Liver (tissue), 9 donors: ENCODE data around the gene MS4A15. TPM values are rescaled to one million over a fixed set of nuclear protein-coding genes. Genes with fewer than 3 reads are reported as not detected.

Source experiments
- DNase-seq: peaks from one replicate; pipeline ENCODE4 v3.0.0-alpha.2; 2017; ENCODE audit warnings: low spot score
- H3K27ac ChIP-seq, 2 donors: one replicate each; pipeline ENCODE4 v1.7.0; 2013; ENCODE audit warnings: inconsistent platforms in 2 of 2, low read length in 2 of 2, control low read depth in 1 of 2, low read depth in 1 of 2, mild to moderate bottlenecking in 1 of 2
- H3K27me3 ChIP-seq, 4 donors: one replicate each; pipeline versions ENCODE4 v1.6.1 to v1.7.0; 2013; ENCODE audit warnings: low read length in 3 of 4, inconsistent platforms in 1 of 4, mild to moderate bottlenecking in 1 of 4, moderate library complexity in 1 of 4; ENCODE audit not compliant: control insufficient read depth in 4 of 4, insufficient read depth in 4 of 4
- H3K36me3 ChIP-seq, 4 donors: one replicate each; pipeline versions ENCODE4 v1.6.1 to v1.7.0; 2013; ENCODE audit warnings: low read length in 3 of 4, mild to moderate bottlenecking in 3 of 4, low read depth in 1 of 4, moderate library complexity in 1 of 4; ENCODE audit not compliant: control insufficient read depth in 4 of 4, insufficient read depth in 3 of 4
- H3K4me1 ChIP-seq, 4 donors: one replicate each; pipeline versions ENCODE4 v1.6.1 to v1.7.0; 2013; ENCODE audit warnings: low read length in 3 of 4, mild to moderate bottlenecking in 3 of 4, moderate library complexity in 1 of 4; ENCODE audit not compliant: control insufficient read depth in 4 of 4, insufficient read depth in 4 of 4
- H3K4me3 ChIP-seq, 3 donors: one replicate each; pipeline versions ENCODE4 v1.6.1 to v1.7.0; 2013; ENCODE audit warnings: low read length in 3 of 3, control low read depth in 1 of 3, low read depth in 1 of 3, mild to moderate bottlenecking in 1 of 3
- H3K9ac ChIP-seq, 2 donors: one replicate each; pipeline ENCODE4 v1.7.0; 2013; ENCODE audit warnings: low read length in 2 of 2, mild to moderate bottlenecking in 2 of 2, moderate library complexity in 2 of 2, control low read depth in 1 of 2, low read depth in 1 of 2
- H3K9me3 ChIP-seq, 4 donors: one replicate each; pipeline versions ENCODE4 v1.6.1 to v1.7.0; 2013; ENCODE audit warnings: low read length in 3 of 4; ENCODE audit not compliant: control insufficient read depth in 4 of 4
- EGR1 ChIP-seq, 2 donors: IDR thresholded peaks; 2 replicates each; pipeline ENCODE4 v1.6.1; 2016 to 2018; ENCODE audit warnings: antibody characterized with exemption in 2 of 2, low read depth in 2 of 2
- FOXA1 ChIP-seq: IDR thresholded peaks from 2 replicates; pipeline ENCODE4 v1.6.1; 2016; ENCODE audit warnings: antibody characterized with exemption
- FOXA2 ChIP-seq: IDR thresholded peaks from 2 replicates; pipeline ENCODE4 v1.6.1; 2016; ENCODE audit warnings: antibody characterized with exemption
- GABPA ChIP-seq, 2 donors: IDR thresholded peaks in 1 of 2; conservative IDR thresholded peaks in 1 of 2; 2 replicates each; pipeline ENCODE4 v1.6.1; 2016; ENCODE audit warnings: antibody characterized with exemption in 2 of 2, mild to moderate bottlenecking in 1 of 2, moderate library complexity in 1 of 2
- HNF4A ChIP-seq, 2 donors: conservative IDR thresholded peaks; 2 replicates each; pipeline ENCODE4 v1.6.1; 2016; ENCODE audit warnings: antibody characterized with exemption in 2 of 2, mild to moderate bottlenecking in 2 of 2
- HNF4G ChIP-seq: IDR thresholded peaks from 2 replicates; pipeline ENCODE4 v1.6.1; 2016; ENCODE audit warnings: antibody characterized with exemption
- JUND ChIP-seq, 2 donors: IDR thresholded peaks; 2 replicates each; pipeline ENCODE4 v1.6.1; 2016; ENCODE audit warnings: antibody characterized with exemption in 2 of 2
- NR2F2 ChIP-seq: IDR thresholded peaks from 2 replicates; pipeline ENCODE4 v1.6.1; 2016; ENCODE audit warnings: antibody characterized with exemption
- RAD21 ChIP-seq, 2 donors: IDR thresholded peaks; 2 replicates each; pipeline ENCODE4 v1.6.1; 2016; ENCODE audit warnings: antibody characterized with exemption in 2 of 2, mild to moderate bottlenecking in 2 of 2
- RXRA ChIP-seq, 2 donors: IDR thresholded peaks; 2 replicates each; pipeline ENCODE4 v1.6.1; 2017 to 2018; ENCODE audit warnings: antibody characterized with exemption in 2 of 2, mild to moderate bottlenecking in 1 of 2
- SP1 ChIP-seq: IDR thresholded peaks from 2 replicates; pipeline ENCODE4 v1.6.1; 2018; ENCODE audit warnings: antibody characterized with exemption, mild to moderate bottlenecking
- TAF1 ChIP-seq: conservative IDR thresholded peaks from 2 replicates; pipeline ENCODE4 v1.6.1; 2016; ENCODE audit warnings: antibody characterized with exemption, mild to moderate bottlenecking
- YY1 ChIP-seq: IDR thresholded peaks from 2 replicates; pipeline ENCODE4 v1.6.1; 2016; ENCODE audit warnings: antibody characterized with exemption, mild to moderate bottlenecking
- WGBS: extraction: QIAGEN DNeasy Blood & Tissue Kit; methylation state at CpG from one replicate; pipeline ENCODE4 v1.1.7; 2013; 5-methylcytosine and 5-hydroxymethylcytosine counted together
- polyA plus RNA-seq, 2 donors: library from polyadenylated mRNA; stranded (reverse) in 1 of 2; unstranded in 1 of 2; fragments of 200-250 nt in 1 of 2; fragments of >200 nt in 1 of 2; fragmentation: Nextera tagmentation in 1 of 2; extraction: Ambion mirVana in 1 of 2; gene quantifications; one replicate each; pipeline versions ENCODE4 v1.2.1 to v1.2.3, GENCODE V29; 2013 to 2015
- total RNA-seq, 2 donors: library from RNA; depleted of rRNA; stranded (reverse); fragments of >200 nt; gene quantifications; one replicate each; pipeline ENCODE4 v1.2.3, GENCODE V29; 2014
- TF ChIP-seq, protein P1 (sequence below): IDR thresholded peaks from 2 replicates; pipeline ENCODE4 v1.6.1; 2016; ENCODE audit warnings: antibody characterized with exemption
- TF ChIP-seq, protein P2 (sequence below): IDR thresholded peaks from 2 replicates; pipeline ENCODE4 v1.6.1; 2016; ENCODE audit warnings: antibody characterized with exemption
- TF ChIP-seq, protein P3 (sequence below): IDR thresholded peaks from 2 replicates; pipeline ENCODE4 v1.6.1; 2016; ENCODE audit warnings: antibody characterized with exemption
- TF ChIP-seq, protein P4 (sequence below): IDR thresholded peaks from 2 replicates; pipeline ENCODE4 v1.6.1; 2016; ENCODE audit warnings: antibody characterized with exemption, mild to moderate bottlenecking
- donor health status: healthy.
- donor health status: healthy.
- donor health status: healthy.
- donor health status: healthy.
- donor health status: healthy.

The MS4A15 gene
- total and polyA plus RNA-seq, 4 donors, result not detected

DNA sequence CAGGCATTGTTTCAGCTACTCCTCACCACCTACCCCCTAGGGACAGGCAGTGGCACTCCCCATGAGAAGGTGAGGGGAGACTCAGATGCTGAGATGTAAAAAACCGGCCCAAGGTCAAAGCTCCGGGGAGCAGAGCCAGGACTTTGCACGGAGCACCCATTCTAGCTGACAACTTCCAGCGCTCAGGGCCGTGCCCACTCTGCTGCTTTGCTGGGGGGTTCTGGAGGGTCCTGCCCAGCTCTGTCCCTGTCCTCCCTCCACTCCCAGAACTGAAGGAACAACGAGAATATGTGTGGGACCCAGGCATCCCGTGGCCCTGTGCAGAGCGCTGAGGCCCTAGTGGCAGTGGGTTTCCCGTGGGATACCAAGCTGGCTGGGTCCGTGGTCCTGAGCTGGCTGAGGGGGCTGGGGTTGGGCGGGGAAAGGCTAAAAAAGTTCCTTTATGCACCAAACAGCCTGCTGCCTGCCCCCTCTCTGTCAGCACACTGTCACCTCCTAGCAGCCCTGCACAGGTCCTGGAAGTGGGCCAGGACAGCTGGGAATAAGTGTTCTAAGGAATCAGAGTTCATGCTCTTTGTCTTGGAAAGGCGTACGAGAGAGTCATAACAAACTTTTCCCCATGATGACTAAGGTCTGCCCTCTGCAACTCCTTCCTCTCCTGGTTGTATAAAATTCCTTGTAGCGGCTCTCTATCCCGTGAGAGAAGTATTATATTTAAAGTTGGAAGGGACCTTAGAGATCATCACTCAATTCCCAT, 30.3 kb downstream of the MS4A15 start:
- Histone ChIP-seq H3K27ac (no peak overlapping the region), H3K4me1 (no peaks in the 10 kb centered on the region), H3K9ac (no peak overlapping the region), H3K36me3 (no peaks in the 10 kb centered on the region), H3K9me3 (no peaks in the 10 kb centered on the region), H3K27me3 (no peaks in the 10 kb centered on the region), H3K4me3 (no peak overlapping the region)
- DNase-seq, result no peak
- TF ChIP-seq NR2F2 (peak; percentile 51), SP1 (no peak)
- WGBS, result 67% methylated on average over 15 of the region's 15 CpGs

DNA sequence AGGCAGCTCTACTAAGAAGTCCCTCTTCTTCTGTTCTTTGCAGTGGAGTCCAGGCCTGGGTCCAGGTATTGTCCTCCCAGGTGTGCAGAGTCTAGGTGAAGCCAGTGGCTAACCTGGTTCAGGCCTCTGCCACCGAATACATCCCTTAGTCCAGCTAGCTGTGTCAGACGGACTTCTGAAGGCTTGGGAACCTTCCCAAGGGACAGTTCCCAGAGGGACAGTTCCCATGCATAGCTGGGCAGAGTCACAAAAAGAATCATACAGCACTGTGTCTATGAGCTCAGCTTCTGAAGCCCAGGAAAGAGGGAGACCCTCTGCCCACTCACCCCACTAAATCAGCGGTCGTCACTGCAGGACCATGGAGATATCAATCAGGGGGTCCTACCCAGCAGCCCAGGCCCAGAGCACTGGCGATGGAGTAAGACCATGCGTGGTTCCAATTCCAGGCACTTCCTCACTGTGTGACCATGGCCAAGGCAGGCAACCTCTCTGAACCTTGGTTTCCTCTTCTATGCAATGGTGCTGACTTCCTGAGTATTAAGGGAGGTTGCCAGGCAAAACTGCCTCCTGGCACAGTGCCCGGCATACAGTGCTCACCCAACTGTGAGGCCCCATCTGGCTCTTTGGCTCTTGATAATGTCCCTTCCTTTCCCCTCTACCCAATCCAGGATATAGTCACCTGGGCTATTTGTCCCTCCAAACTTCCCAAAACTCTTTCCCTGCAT, 31.9 kb downstream of the MS4A15 start:
- H3K9ac ChIP-seq, result no peak overlapping the region
- no peak for DNase-seq
- WGBS, result 91% methylated on average over 7 of the region's 7 CpGs
- H3K4me1 ChIP-seq, result no peaks in the 10 kb centered on the region
- no peaks in the 10 kb centered on the region for H3K27me3 ChIP-seq
- H3K27ac ChIP-seq, result no peak overlapping the region
- TF ChIP-seq, protein P1, sequence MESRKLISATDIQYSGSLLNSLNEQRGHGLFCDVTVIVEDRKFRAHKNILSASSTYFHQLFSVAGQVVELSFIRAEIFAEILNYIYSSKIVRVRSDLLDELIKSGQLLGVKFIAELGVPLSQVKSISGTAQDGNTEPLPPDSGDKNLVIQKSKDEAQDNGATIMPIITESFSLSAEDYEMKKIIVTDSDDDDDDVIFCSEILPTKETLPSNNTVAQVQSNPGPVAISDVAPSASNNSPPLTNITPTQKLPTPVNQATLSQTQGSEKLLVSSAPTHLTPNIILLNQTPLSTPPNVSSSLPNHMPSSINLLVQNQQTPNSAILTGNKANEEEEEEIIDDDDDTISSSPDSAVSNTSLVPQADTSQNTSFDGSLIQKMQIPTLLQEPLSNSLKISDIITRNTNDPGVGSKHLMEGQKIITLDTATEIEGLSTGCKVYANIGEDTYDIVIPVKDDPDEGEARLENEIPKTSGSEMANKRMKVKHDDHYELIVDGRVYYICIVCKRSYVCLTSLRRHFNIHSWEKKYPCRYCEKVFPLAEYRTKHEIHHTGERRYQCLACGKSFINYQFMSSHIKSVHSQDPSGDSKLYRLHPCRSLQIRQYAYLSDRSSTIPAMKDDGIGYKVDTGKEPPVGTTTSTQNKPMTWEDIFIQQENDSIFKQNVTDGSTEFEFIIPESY, result no peak
- no peak for TF ChIP-seq HNF4A (conservative IDR thresholded peaks at IDR 0.05)
- TF ChIP-seq RAD21 (IDR thresholded peaks at IDR 0.05), result no peak
- TF ChIP-seq YY1, result no peak
- TF ChIP-seq, protein P2, sequence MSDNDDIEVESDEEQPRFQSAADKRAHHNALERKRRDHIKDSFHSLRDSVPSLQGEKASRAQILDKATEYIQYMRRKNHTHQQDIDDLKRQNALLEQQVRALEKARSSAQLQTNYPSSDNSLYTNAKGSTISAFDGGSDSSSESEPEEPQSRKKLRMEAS, result no peak
- no peak for TF ChIP-seq TAF1
- TF ChIP-seq RXRA (IDR thresholded peaks at IDR 0.05), result no peak
- no peak for TF ChIP-seq EGR1 (IDR thresholded peaks at IDR 0.05; ENCODE audit: low read depth in 2 of 2)
- no peak for TF ChIP-seq HNF4G
- TF ChIP-seq NR2F2, result no peak
- TF ChIP-seq FOXA2, result no peak
- H3K4me3 ChIP-seq, result no peak overlapping the region
- H3K9me3 ChIP-seq, result no peaks in the 10 kb centered on the region
- no peaks in the 10 kb centered on the region for H3K36me3 ChIP-seq

DNA sequence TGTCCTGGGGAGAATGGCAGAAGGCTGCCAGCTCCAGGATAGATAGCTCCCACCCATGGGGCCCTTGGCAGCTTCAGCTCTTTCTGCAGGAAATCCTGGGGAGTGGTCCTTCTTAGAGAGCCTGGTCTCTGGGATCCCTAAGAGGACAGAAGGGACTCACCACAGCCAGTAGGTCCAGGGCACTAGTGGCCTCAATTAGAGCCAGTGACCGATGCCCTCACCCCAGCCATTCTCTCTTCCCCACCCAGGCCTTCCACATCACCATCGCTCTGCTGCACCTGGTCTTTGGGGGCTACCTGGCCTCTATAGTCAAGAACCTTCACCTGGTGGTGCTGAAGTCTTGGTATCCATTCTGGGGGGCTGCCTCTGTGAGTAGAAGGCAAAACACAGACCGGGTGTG, 34.1 kb downstream of the MS4A15 start:
- Histone ChIP-seq H3K27me3 (no peaks in the 10 kb centered on the region), H3K9ac (no peak overlapping the region), H3K4me3 (no peak overlapping the region), H3K9me3 (no peaks in the 10 kb centered on the region), H3K27ac (no peak overlapping the region), H3K4me1 (no peaks in the 10 kb centered on the region), H3K36me3 (no peaks in the 10 kb centered on the region)
- DNase-seq, result no peak
- 90% methylated on average over 3 of the region's 3 CpGs for WGBS
- TF ChIP-seq, protein P1, result no peak
- no peak for TF ChIP-seq FOXA1
- no peak for TF ChIP-seq EGR1 (IDR thresholded peaks at IDR 0.05; ENCODE audit: low read depth in 2 of 2)
- TF ChIP-seq RXRA (IDR thresholded peaks at IDR 0.05), result no peak
- TF ChIP-seq GABPA (IDR thresholded peaks at IDR 0.05 in 1 of 2, conservative IDR thresholded peaks at IDR 0.05 in 1 of 2), result no peak
- TF ChIP-seq SP1, result no peak
- no peak for TF ChIP-seq JUND (IDR thresholded peaks at IDR 0.05)
- TF ChIP-seq FOXA2, result no peak
- no peak for TF ChIP-seq HNF4A (conservative IDR thresholded peaks at IDR 0.05)
- TF ChIP-seq, protein P3, sequence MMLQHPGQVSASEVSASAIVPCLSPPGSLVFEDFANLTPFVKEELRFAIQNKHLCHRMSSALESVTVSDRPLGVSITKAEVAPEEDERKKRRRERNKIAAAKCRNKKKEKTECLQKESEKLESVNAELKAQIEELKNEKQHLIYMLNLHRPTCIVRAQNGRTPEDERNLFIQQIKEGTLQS, result no peak
- TF ChIP-seq, protein P4, sequence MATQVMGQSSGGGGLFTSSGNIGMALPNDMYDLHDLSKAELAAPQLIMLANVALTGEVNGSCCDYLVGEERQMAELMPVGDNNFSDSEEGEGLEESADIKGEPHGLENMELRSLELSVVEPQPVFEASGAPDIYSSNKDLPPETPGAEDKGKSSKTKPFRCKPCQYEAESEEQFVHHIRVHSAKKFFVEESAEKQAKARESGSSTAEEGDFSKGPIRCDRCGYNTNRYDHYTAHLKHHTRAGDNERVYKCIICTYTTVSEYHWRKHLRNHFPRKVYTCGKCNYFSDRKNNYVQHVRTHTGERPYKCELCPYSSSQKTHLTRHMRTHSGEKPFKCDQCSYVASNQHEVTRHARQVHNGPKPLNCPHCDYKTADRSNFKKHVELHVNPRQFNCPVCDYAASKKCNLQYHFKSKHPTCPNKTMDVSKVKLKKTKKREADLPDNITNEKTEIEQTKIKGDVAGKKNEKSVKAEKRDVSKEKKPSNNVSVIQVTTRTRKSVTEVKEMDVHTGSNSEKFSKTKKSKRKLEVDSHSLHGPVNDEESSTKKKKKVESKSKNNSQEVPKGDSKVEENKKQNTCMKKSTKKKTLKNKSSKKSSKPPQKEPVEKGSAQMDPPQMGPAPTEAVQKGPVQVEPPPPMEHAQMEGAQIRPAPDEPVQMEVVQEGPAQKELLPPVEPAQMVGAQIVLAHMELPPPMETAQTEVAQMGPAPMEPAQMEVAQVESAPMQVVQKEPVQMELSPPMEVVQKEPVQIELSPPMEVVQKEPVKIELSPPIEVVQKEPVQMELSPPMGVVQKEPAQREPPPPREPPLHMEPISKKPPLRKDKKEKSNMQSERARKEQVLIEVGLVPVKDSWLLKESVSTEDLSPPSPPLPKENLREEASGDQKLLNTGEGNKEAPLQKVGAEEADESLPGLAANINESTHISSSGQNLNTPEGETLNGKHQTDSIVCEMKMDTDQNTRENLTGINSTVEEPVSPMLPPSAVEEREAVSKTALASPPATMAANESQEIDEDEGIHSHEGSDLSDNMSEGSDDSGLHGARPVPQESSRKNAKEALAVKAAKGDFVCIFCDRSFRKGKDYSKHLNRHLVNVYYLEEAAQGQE, result no peak
- TF ChIP-seq TAF1, result no peak
- TF ChIP-seq RAD21 (IDR thresholded peaks at IDR 0.05), result no peak
- TF ChIP-seq YY1, result no peak
- no peak for TF ChIP-seq NR2F2
- TF ChIP-seq, protein P2, result no peak
